ENCODE measurements around the gene AXDND1. TPM values are rescaled to one million over a fixed set of nuclear protein-coding genes. Genes with fewer than 3 reads are reported as not detected.

Gene AXDND1
- total and polyA plus RNA-seq, 12 donors: 1.2 to 24.6 (median 3.8) TPM; not detected in 1

- Histone ChIP-seq H3K9me3 (replicated peaks in 1 of 3) (no peaks in the 10 kb centered on the region), H3K36me3 (replicated peaks in 1 of 2) (no peaks in the 10 kb centered on the region), H3K27me3 (no peaks in the 10 kb centered on the region), H3K4me3 (no peak overlapping the region), H3K4me1 (replicated peaks in 1 of 2) (no peaks in the 10 kb centered on the region), H3K27ac (no peak overlapping the region)
- TF ChIP-seq POLR2A (IDR thresholded peaks at IDR 0.05) (no peak), CTCF (IDR thresholded peaks at IDR 0.05) (no peak)
- intact Hi-C loops (cut with DNase I): no loop called here
- no peak for DNase-seq
- 80 to 93% (median 83%) methylated on average over 7 to 8 of the region's 8 CpGs for WGBS, 4 donors
Observed at GRCh38 chr1:179529482-179530195, 163.9 kb downstream of the AXDND1 start.

GRCh38 chr1:179530352-179530751, 164.6 kb downstream of the AXDND1 start:
- Histone ChIP-seq H3K27ac (no peak overlapping the region), H3K4me1 (replicated peaks in 1 of 2) (no peaks in the 10 kb centered on the region), H3K4me3 (no peak overlapping the region), H3K27me3 (no peaks in the 10 kb centered on the region), H3K36me3 (replicated peaks in 1 of 2) (no peaks in the 10 kb centered on the region), H3K9me3 (replicated peaks in 1 of 3) (no peaks in the 10 kb centered on the region)
- intact Hi-C loops (cut with DNase I): no loop called here
- WGBS, 4 donors: 65 to 86% (median 74%) methylated on average over 1 of the region's 1 CpG
- TF ChIP-seq POLR2A (IDR thresholded peaks at IDR 0.05) (no peak), CTCF (IDR thresholded peaks at IDR 0.05) (no peak)
- DNase-seq: no peak

GRCh38 chr1:179541774-179542173, 176.0 kb downstream of the AXDND1 start:
- 77 to 85% (median 81%) methylated on average over 2 of the region's 2 CpGs for WGBS, 4 donors
- no peak overlapping the region for H3K4me3 ChIP-seq
- H3K36me3 ChIP-seq (replicated peaks in 1 of 2): no peaks in the 10 kb centered on the region
- no peaks in the 10 kb centered on the region for H3K27me3 ChIP-seq
- peaks cover 0 to 4% of the 10 kb centered on the region in 2 donors for H3K4me1 ChIP-seq (replicated peaks in 1 of 2)
- no peak for DNase-seq
- no peak for TF ChIP-seq POLR2A (IDR thresholded peaks at IDR 0.05)
- no peak for TF ChIP-seq CTCF (IDR thresholded peaks at IDR 0.05)
- intact Hi-C loops (cut with DNase I): no loop called here
- H3K27ac ChIP-seq: no peak overlapping the region
- H3K9me3 ChIP-seq (replicated peaks in 1 of 3): no peaks in the 10 kb centered on the region

GRCh38 chr1:179545321-179545720, 179.6 kb downstream of the AXDND1 start:
- Histone ChIP-seq H3K4me1 (replicated peaks in 1 of 2) (peaks cover 0 to 10% of the 10 kb centered on the region in 2 donors), H3K9me3 (replicated peaks in 1 of 3) (no peaks in the 10 kb centered on the region), H3K27ac (no peak overlapping the region), H3K4me3 (no peak overlapping the region), H3K36me3 (replicated peaks in 1 of 2) (no peaks in the 10 kb centered on the region), H3K27me3 (no peaks in the 10 kb centered on the region)
- WGBS, 4 donors: 23 to 38% (median 36%) methylated on average over 3 of the region's 3 CpGs
- DNase-seq: peak in 6 of 7 donors; percentile 33 to 57 (median 49)
- no peak for TF ChIP-seq CTCF (IDR thresholded peaks at IDR 0.05)
- no peak for TF ChIP-seq POLR2A (IDR thresholded peaks at IDR 0.05)
- intact Hi-C loops (cut with DNase I): no loop called here

All from adrenal gland (tissue), 12 donors.